ENCODE data around the gene RAPGEF3.

Gene RAPGEF3

GRCh38 chr12:47725893-47726292 lies 32.8 kb downstream of the RAPGEF3 start:
- no peak for TF ChIP-seq POLR2AphosphoS5 (IDR thresholded peaks at IDR 0.05; ENCODE audit: low read depth)
- TF ChIP-seq, protein P1, sequence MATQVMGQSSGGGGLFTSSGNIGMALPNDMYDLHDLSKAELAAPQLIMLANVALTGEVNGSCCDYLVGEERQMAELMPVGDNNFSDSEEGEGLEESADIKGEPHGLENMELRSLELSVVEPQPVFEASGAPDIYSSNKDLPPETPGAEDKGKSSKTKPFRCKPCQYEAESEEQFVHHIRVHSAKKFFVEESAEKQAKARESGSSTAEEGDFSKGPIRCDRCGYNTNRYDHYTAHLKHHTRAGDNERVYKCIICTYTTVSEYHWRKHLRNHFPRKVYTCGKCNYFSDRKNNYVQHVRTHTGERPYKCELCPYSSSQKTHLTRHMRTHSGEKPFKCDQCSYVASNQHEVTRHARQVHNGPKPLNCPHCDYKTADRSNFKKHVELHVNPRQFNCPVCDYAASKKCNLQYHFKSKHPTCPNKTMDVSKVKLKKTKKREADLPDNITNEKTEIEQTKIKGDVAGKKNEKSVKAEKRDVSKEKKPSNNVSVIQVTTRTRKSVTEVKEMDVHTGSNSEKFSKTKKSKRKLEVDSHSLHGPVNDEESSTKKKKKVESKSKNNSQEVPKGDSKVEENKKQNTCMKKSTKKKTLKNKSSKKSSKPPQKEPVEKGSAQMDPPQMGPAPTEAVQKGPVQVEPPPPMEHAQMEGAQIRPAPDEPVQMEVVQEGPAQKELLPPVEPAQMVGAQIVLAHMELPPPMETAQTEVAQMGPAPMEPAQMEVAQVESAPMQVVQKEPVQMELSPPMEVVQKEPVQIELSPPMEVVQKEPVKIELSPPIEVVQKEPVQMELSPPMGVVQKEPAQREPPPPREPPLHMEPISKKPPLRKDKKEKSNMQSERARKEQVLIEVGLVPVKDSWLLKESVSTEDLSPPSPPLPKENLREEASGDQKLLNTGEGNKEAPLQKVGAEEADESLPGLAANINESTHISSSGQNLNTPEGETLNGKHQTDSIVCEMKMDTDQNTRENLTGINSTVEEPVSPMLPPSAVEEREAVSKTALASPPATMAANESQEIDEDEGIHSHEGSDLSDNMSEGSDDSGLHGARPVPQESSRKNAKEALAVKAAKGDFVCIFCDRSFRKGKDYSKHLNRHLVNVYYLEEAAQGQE (IDR thresholded peaks at IDR 0.05; ENCODE audit: insufficient replicate concordance, low read depth): no peak
- no peaks in the 10 kb centered on the region for H3K27me3 ChIP-seq (ENCODE audit: insufficient read depth, poor library complexity, severe bottlenecking)
- no peak overlapping the region for H3K27ac ChIP-seq (replicated peaks)
- DNase-seq (ENCODE audit: low read depth in 1 of 2, low spot score in 1 of 2): no peak
- H3K4me3 ChIP-seq (replicated peaks; ENCODE audit: insufficient read depth, low read length): no peak overlapping the region

DNA sequence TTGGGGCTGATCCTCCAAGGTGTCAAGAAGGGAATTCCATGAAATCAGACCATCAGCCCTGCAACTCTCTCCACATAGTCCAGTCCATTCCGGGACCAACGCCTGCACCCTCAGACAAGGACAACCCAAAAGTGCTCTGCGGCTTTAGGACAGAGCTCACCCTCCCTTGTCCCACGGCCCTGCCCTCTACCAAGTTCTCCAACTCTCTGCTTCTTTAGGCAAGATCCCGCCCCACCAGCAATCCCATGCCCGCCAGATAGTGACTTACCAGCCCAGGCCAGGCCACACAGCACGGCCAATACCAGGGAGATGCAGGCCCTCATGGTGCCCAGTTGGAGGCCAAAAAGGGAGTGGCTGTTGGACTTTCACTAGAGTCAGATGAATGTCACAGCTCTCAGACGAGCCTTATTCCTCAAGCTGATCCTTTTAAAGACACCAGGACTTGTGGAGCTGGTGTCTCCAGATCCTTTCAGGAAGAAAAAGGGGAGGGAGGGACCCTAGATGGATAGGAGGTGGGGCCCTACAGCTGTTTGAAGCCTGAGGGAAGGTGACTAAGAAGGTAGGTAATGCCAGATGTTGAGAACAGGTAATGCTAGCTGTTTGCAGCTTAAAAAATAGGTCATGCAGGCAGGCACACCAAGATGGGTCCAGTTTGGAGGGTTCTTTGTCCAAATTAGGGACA lies 33.4 kb downstream of the RAPGEF3 start, which contains the start of gene ENDOU:
Gene ENDOU, minus strand, starts transcription at position 400 of the 682 bp plus-strand sequence. Its CDS starts 77 bp downstream, at position 323.
- no peak for DNase-seq (ENCODE audit: low read depth in 1 of 2, low spot score in 1 of 2)
- Histone ChIP-seq H3K27ac (replicated peaks) (no peak within 1 kb of the TSS), H3K4me3 (replicated peaks; ENCODE audit: insufficient read depth, low read length) (no peak within 1 kb of the TSS), H3K27me3 (ENCODE audit: insufficient read depth, poor library complexity, severe bottlenecking) (no peaks in the 10 kb centered on the region)
- TF ChIP-seq SPI1 (IDR thresholded peaks at IDR 0.05; ENCODE audit: borderline replicate concordance, low read depth) (no peak), POLR2AphosphoS5 (IDR thresholded peaks at IDR 0.05; ENCODE audit: low read depth) (no peak), GABPA (IDR thresholded peaks at IDR 0.05; ENCODE audit: low read depth) (no peak)
- TF ChIP-seq, protein P1 (IDR thresholded peaks at IDR 0.05; ENCODE audit: insufficient replicate concordance, low read depth): no peak
- TF ChIP-seq, protein P2, sequence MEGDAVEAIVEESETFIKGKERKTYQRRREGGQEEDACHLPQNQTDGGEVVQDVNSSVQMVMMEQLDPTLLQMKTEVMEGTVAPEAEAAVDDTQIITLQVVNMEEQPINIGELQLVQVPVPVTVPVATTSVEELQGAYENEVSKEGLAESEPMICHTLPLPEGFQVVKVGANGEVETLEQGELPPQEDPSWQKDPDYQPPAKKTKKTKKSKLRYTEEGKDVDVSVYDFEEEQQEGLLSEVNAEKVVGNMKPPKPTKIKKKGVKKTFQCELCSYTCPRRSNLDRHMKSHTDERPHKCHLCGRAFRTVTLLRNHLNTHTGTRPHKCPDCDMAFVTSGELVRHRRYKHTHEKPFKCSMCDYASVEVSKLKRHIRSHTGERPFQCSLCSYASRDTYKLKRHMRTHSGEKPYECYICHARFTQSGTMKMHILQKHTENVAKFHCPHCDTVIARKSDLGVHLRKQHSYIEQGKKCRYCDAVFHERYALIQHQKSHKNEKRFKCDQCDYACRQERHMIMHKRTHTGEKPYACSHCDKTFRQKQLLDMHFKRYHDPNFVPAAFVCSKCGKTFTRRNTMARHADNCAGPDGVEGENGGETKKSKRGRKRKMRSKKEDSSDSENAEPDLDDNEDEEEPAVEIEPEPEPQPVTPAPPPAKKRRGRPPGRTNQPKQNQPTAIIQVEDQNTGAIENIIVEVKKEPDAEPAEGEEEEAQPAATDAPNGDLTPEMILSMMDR (IDR thresholded peaks at IDR 0.05; ENCODE audit: insufficient read depth, low read length): no peak

DNA sequence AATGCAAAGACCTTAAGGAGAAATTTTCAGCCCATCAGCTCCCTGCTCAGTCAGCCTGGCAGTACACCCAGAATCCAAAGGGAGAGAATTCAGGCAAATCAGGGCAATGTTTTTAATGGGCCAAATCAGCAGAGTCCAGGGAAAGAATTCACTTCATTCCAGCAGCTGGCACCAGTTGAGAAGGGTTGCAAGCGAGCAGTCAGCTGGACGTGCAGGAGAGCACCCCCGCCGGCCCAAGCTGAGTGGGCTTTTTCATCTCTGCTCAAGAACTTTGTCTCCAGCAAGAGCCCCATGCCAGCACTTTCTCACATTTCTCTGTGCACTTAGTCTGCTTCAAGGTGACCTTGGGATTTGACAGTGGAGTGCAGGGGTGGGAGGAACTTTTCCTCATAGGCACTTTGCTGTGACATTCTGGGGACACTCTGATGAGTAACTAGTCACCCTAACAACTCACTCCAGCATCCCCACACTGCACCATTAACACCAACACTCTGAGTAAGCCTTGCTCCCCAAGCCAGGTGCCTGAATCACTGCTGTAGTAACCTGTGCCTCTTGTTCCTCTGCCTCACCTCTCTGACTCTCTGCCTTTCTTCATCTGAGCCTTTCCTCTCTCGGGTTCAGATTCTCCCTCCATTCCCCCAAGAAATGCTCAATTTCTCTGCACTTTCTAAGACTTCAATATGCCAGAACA lies 35.6 kb downstream of the RAPGEF3 start:
- no peak for DNase-seq (ENCODE audit: low read depth in 1 of 2, low spot score in 1 of 2)
- no peak overlapping the region for H3K27ac ChIP-seq (replicated peaks)

More for the DNA sequence above, 35.6 kb downstream of the RAPGEF3 start:
- Histone ChIP-seq H3K4me3 (replicated peaks; ENCODE audit: insufficient read depth, low read length) (no peak overlapping the region), H3K27me3 (ENCODE audit: insufficient read depth, poor library complexity, severe bottlenecking) (no peaks in the 10 kb centered on the region)
- TF ChIP-seq, protein P1 (IDR thresholded peaks at IDR 0.05; ENCODE audit: insufficient replicate concordance, low read depth): no peak
- TF ChIP-seq POLR2AphosphoS5 (IDR thresholded peaks at IDR 0.05; ENCODE audit: low read depth): no peak
- TF ChIP-seq SPI1 (IDR thresholded peaks at IDR 0.05; ENCODE audit: borderline replicate concordance, low read depth): no peak
- TF ChIP-seq GABPA (IDR thresholded peaks at IDR 0.05; ENCODE audit: low read depth): no peak
- TF ChIP-seq, protein P2 (IDR thresholded peaks at IDR 0.05; ENCODE audit: insufficient read depth, low read length): no peak

All from HL-60 (cell line).